ENCODE data around the gene GREB1L.

GREB1L gene

GRCh38 chr18:21386523-21387240 is 144.7 kb downstream of the GREB1L start:
- no peak for DNase-seq

GRCh38 chr18:21387886-21388285 is 145.9 kb downstream of the GREB1L start:
- no peak for DNase-seq

DNA sequence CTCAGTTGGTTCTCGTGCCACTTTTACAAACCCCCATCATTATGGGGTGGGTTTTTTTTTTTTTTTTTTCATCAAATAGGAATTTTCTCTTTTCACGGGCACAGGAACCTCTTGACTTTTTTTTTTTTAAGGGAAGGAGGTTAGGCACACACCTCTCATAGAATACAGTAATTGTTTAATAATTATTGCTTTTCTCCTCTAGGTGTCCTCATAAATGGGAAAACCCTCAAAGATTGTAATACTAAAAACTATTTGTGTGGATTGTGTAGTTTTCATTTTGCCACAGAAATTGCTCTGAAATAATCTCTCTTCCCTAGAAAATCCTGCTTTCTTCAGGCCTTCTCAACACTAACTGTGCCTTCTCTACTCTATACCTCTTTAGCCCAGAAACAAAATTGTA is 147.3 kb downstream of the GREB1L start:
- no peak for DNase-seq

DNA sequence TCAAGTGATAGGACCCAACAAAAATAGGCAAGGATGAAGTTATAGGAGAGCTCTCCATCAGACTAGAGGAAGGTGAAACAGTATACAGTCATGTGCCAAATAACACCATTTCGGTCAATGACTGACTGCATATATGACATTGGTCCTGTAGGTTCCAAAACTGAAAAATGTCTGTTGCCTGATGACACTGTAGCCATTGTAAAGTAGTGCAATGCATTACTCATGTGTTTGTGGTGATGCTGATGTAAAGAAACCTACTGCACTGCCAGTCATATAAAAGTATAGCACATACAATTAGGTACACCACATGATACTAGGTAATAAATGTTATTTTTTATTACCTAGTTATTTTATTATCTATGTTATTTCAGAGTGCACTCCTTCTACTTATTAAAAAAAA is 147.9 kb downstream of the GREB1L start:
- no peak for DNase-seq

- no peak for DNase-seq
These were observed 149.1 kb downstream of the GREB1L start for GRCh38 chr18:21391074-21391673.

- no peak for DNase-seq
These were observed 152.0 kb downstream of the GREB1L start for GRCh38 chr18:21393986-21394385.

GRCh38 chr18:21398121-21398520 is 156.1 kb downstream of the GREB1L start:
- DNase-seq: no peak

DNA sequence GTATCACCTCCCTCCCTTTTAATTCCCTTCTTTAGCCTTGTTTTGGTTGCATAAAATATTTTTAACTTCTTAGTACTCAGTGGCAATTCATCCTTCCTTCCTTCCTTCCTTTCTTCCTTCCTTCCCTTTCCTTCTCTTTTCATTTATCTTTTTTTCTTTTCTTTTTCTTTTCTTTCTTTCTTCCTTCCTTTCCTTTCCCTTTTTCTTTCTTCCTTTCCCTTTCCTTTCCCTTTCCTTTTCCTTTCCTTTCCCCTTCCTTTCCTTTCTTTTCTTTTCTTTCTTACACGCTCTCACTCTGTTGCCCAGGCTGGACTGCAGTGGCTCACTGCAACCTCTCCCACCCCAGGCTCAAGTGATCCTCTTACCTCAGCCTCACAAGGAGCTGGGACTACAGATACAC is 160.2 kb downstream of the GREB1L start:
- DNase-seq: no peak

GRCh38 chr18:21404426-21404825 is 162.4 kb downstream of the GREB1L start:
- DNase-seq: no peak

DNA sequence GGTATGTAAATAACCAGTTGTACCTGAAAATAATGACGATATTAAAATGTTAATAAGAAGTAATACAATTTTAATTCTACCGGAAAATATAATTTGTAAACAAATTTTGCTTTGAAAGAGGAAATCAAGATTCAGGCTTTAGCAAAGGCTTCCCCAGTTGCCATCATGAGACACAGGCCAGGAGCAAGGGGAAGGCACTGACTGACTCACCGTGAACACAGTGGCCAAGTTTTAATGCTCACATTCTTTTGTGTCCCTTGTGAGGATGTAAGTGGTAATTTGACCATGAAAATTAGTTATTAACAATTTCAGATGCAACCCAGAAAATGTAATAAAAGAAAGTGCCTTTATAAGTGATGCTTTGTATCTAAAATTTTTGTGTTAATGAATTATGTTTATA is 164.1 kb downstream of the GREB1L start:
- DNase-seq: no peak

DNA sequence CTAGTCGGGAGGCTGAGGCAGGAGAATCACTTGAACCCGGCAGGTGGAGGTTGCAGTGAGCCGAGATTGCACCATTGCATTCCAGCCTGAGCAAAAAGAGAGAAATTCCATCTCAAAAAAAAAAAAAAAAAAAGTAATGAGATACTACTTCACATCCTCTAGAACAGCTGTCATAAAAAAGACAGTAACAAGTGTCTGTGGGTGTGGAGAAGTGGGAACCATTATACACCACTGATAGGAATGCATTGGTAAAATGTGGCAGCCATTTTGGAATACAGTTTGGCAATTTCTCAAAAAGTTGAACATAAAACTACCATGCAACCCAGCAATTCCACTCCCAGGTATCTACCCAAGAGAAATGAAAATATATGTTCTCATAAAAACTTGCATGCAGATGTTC is 166.6 kb downstream of the GREB1L start:
- DNase-seq: no peak

DNA sequence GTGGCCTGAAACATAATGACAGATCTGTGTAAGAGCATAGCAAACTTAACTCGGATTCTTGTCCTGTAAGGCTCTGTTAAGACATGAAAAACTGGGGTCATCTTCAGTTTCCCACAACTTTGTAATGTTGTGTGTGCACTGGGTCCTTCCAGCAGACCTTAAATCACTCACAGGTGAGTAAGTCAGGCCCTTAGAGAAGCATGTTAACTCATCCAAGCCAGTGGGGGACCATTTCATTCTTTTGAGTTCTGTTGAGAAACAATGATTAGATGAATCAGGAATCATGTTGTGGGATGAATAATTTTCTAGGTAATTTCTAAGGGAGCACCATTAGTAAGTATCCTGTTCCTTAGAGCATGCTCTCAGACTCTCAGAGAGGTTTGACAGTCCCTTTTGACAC is 191.4 kb downstream of the GREB1L start:
- no peak for DNase-seq

- DNase-seq: no peak
These were observed 197.4 kb downstream of the GREB1L start for GRCh38 chr18:21439431-21439846.

- no peak for DNase-seq
These were observed 199.6 kb downstream of the GREB1L start for GRCh38 chr18:21441670-21442069.

GRCh38 chr18:21443776-21444464 is 201.9 kb downstream of the GREB1L start:
- DNase-seq: no peak

DNA sequence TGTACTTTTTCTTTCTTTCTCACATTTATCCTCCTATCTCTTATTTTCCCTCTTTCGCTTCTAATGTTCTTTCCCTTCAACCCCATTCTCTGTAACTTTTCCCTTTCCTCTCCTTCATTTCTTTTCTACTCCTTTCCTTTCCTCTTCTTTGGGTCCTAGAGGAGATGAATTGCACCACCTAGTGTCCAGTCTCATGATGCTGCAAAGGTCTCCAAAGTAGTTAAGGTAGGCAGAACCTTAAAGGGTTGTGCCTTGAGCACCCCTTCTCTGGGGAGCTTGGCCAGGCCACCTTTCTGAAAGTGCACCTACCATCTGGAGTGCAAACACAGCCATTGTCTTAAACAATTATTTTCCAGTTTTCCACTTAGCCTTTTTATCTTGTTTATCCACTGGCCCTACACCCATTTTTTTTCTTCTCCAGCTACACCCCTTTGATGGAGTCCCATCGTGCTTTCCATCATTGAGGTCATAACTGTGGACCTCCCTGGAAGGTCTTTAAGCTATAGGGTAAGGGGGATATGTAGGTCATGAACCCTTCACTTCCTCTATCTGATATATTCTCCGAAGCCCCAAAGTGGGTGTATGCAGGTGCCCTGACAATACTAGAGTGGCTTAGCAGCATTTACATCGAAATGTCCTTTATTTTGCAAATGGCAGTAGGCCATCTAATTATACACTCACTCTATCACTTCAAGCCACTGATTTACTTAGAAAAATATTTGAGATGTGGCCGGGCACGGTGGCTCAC is 202.6 kb downstream of the GREB1L start:
- DNase-seq: peak in 1 of 2 experiments; percentile 26

DNA sequence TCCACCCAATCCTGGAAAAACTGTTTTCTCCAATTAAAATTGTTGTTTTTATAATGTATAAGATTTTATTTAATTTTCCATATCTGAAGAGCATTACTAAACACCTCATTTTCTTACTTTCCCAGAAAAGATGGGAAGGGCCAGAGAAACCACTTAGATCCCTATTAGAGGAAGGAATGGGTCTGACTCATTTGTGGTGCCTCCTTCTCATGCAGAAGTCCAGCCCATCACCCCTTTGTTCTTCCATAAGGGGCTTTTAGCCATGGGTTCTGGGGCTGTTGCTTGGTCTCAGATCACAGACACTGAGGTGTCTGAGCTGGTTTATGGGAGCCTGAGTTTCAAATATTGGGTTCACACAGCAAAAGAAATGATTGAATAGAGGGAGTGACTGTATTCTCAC is 206.3 kb downstream of the GREB1L start:
- no peak for DNase-seq

DNA sequence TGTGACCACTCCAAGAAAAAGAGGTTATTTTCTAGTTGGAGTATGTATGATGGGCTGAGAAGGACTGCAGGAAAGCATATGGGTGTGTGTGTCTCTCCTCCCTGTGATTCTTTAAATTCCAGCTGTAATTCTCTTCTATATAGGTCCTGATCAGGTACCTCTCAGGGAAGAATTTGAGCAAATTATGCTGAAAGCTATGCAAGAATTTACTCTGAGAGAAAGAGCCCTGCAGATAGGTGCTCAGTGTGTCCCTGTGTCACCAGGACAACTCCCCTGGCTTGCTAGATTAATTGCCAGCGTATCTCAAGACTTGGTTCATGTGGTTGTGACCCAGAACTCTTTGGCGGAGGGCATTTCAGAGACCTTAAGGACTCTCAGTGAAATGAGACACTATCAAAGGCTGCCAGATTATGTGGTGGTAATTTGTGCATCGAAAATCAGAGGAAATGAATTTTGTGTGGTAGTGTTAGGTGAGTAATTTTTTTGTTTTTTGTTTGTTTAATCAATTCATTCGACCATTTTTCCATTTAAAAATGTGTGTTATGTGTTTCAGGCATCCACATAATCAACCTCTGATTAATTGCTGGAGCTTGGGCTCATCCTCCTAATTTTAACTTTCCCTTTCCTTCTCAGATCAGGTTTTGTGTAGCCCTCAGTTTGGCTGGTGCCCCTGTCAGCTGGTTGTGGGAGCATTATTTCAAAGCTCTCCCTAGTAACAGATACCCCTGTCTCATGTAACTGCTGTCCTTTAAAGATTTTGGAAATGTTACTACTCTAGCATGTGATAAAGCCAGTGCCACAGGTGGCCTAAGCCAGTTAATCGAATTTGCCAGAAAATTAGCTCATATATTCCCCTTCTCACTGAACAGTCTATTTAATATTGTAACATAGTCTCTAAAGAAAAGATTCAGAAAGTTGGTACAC is 207.6 kb downstream of the GREB1L start:
- no peak for DNase-seq

- no peak for DNase-seq
These were observed 208.5 kb downstream of the GREB1L start for GRCh38 chr18:21450503-21450902.

DNA sequence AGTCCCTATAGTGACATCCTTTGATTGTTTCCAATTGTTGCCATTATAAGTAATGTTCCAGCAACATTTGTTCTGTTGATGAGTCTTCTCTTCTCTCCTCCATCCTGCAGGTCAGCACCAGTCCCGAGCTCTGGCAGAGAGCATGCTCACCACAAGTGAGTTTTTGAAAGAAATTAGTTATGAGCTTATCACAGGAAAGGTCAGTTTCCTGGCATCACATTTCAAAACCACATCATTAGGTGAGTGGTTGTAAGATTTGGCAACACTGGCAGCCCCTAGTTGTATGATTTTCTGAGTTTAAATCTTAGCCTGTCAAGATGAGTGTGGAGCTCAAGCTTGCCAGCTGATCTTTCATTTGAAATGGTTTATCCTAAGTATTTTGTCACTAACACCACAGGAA is 208.9 kb downstream of the GREB1L start:
- no peak for DNase-seq

- DNase-seq: no peak
These were observed 209.8 kb downstream of the GREB1L start for GRCh38 chr18:21451851-21452250.

DNA sequence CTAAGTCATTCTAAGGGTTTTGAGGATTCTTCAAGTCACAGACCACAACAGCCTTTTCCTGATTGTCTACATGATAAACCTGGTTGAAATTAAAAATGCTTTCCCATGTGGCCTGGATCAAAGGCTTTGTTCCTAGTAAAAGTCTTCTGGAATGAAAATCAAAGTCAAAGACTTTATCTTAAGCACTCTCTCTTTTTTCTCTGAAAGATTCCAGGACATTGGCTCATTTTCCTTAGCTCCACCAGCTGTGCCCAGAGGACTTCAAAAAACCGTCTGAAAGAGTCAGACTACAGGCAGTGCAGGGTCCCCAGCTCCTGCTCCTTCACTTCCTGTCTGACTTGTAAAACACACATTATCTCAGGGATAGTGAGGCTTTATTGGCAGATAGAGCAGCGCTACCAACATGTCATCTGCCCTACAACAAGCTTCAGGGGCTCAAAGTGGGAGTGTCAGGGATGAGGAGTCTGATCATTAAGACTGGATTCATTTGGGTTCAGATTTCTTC is 210.3 kb downstream of the GREB1L start:
- DNase-seq: no peak
